Esophagus mucosa (tissue), 1 donor: ENCODE data around the gene ZSCAN5B. TPM values are rescaled to one million over a fixed set of nuclear protein-coding genes. Genes with fewer than 3 reads are reported as not detected.
A peak's percentile ranks its signal among the peaks of the same experiment; 100 is the strongest.
"Not testable (repeated sequence)": the region's sequence is repeated elsewhere in the genome, so short reads cannot be mapped to it uniquely, and the experiment has no call there.

Experiments
- ATAC-seq: fragments of 200-7000 bp; cut with Tn5 transposase; one replicate; pipeline ENCODE4 v1.9.1; 2020
- total RNA-seq: library from RNA; stranded (reverse); gene quantifications from one replicate; pipeline ENCODE4 v1.2.4, GENCODE V29; 2023
- donor health status: DM: yes; HTN: yes; CAD: no.

ZSCAN5B gene
- total RNA-seq, 1 donor from 2014 or later: not detected

GRCh38 chr19:56175861-56176307 lies 21.7 kb downstream of the ZSCAN5B start, which contains the start of gene GALP:
Gene GALP (plus strand): TSS chr19:56176008. CDS start chr19:56177109, 1,101 bp downstream.
- ATAC-seq: not testable (repeated sequence)

- no peak for ATAC-seq
Observed at GRCh38 chr19:56174550-56174949, 23.0 kb downstream of the ZSCAN5B start.

- no peak for ATAC-seq
Observed at GRCh38 chr19:56174086-56174485, 23.5 kb downstream of the ZSCAN5B start.

- ATAC-seq: peak; percentile 99
Observed at GRCh38 chr19:56170261-56170660, 27.3 kb downstream of the ZSCAN5B start.

- ATAC-seq: no peak
Observed at GRCh38 chr19:56167064-56167578, 30.5 kb downstream of the ZSCAN5B start.

GRCh38 chr19:56163097-56163496 lies 34.5 kb downstream of the ZSCAN5B start:
- ATAC-seq: no peak

- ATAC-seq: no peak
Observed at GRCh38 chr19:56162258-56162657, 35.3 kb downstream of the ZSCAN5B start.

GRCh38 chr19:56161534-56161933 lies 36.0 kb downstream of the ZSCAN5B start:
- ATAC-seq: no peak

- ATAC-seq: no peak
Observed at GRCh38 chr19:56159622-56160271, 37.8 kb downstream of the ZSCAN5B start.

GRCh38 chr19:56159009-56159559 lies 38.5 kb downstream of the ZSCAN5B start:
- no peak for ATAC-seq

- ATAC-seq: no peak
Observed at GRCh38 chr19:56158170-56158757, 39.3 kb downstream of the ZSCAN5B start.

- ATAC-seq: no peak
Observed at GRCh38 chr19:56156768-56157167, 40.8 kb downstream of the ZSCAN5B start.

- peak; percentile 60 for ATAC-seq
Observed at GRCh38 chr19:56155124-56155687, 42.4 kb downstream of the ZSCAN5B start.

GRCh38 chr19:56153507-56153906 lies 44.1 kb downstream of the ZSCAN5B start:
- no peak for ATAC-seq

- ATAC-seq: no peak
Observed at GRCh38 chr19:56152644-56153043, 44.9 kb downstream of the ZSCAN5B start.

- ATAC-seq: no peak
Observed at GRCh38 chr19:56150358-56150757, 47.2 kb downstream of the ZSCAN5B start.

- no peak for ATAC-seq
Observed at GRCh38 chr19:56149656-56150038, 47.9 kb downstream of the ZSCAN5B start.

GRCh38 chr19:56148955-56149655 lies 48.5 kb downstream of the ZSCAN5B start:
- ATAC-seq: not testable (repeated sequence)

- peak; percentile 13 for ATAC-seq
Observed at GRCh38 chr19:56148096-56148495, 49.5 kb downstream of the ZSCAN5B start.

- no peak for ATAC-seq
Observed at GRCh38 chr19:56147307-56147706, 50.3 kb downstream of the ZSCAN5B start.

- ATAC-seq: no peak
Observed at GRCh38 chr19:56146904-56147303, 50.7 kb downstream of the ZSCAN5B start.

- no peak for ATAC-seq
Observed at GRCh38 chr19:56145698-56146097, 51.9 kb downstream of the ZSCAN5B start.

- no peak for ATAC-seq
Observed at GRCh38 chr19:56144831-56145230, 52.8 kb downstream of the ZSCAN5B start.
